B cell (primary cell): ENCODE results near the gene DMAC2. TPM values are rescaled to one million over a fixed set of nuclear protein-coding genes. Genes with fewer than 3 reads are reported as not detected.
A peak's percentile ranks its signal among the peaks of the same experiment; 100 is the strongest.

Source experiments
- ATAC-seq: fragments of 200-7000 bp; cut with Tn5 transposase; one replicate; pipeline ENCODE4 v1.10.0; 2021; ENCODE audit warnings: low read depth, mild to moderate bottlenecking, moderate number of reproducible peaks, moderate library complexity
- CTCF ChIA-PET: fragments of 350-600 bp; sonication (Branson Sonifier 250); formaldehyde crosslinking; loops from one replicate; lab custom pipeline; 2021; ENCODE audit warnings: antibody characterized with exemption, inconsistent platforms; lab: Charles Lee
- POLR2A ChIA-PET: fragments of 350-600 bp; sonication (Branson Sonifier 250); formaldehyde crosslinking; loops from one replicate; lab custom pipeline; 2021; ENCODE audit warnings: antibody characterized with exemption; lab: Charles Lee
- DNase-seq: peaks from one replicate; pipeline ENCODE4 v3.0.0; 2013
- H2AFZ ChIP-seq: 2 replicates; pipeline ENCODE4 v1.6.1; 2012; ENCODE audit warnings: mild to moderate bottlenecking, low read depth, low read length; ENCODE audit not compliant: insufficient read depth, poor library complexity, severe bottlenecking
- H3K27ac ChIP-seq, 2 donors: 1 replicate in 1 of 2; 2 replicates in 1 of 2; pipeline ENCODE4 v1.5.1; 2012 to 2013; ENCODE audit warnings: low read length in 2 of 2, mild to moderate bottlenecking in 2 of 2, moderate library complexity in 1 of 2
- H3K27me3 ChIP-seq, 4 experiments: fragments of 200-600 bp in 1 of 4; sonication (generic) in 1 of 4; replicated peaks in 1 of 4; 1 replicate in 2 of 4; 2 replicates in 2 of 4; pipeline versions ENCODE4 v1.6.1 to v1.7.0; 2013 to 2016; ENCODE audit warnings: low read length in 3 of 4, mild to moderate bottlenecking in 2 of 4, mixed read lengths in 1 of 4, moderate library complexity in 1 of 4; ENCODE audit not compliant: insufficient read depth in 4 of 4, control insufficient read depth in 3 of 4; ENCODE audit errors: control extremely low read depth in 1 of 4
- H3K36me3 ChIP-seq, 2 experiments: replicated peaks in 1 of 2; 1 replicate in 1 of 2; 2 replicates in 1 of 2; pipeline versions ENCODE4 v1.6.1 to v1.7.1; 2013; ENCODE audit warnings: low read length in 1 of 2; ENCODE audit not compliant: insufficient read depth in 2 of 2, control insufficient read depth in 1 of 2; ENCODE audit errors: control extremely low read depth in 1 of 2, extremely low read depth in 1 of 2
- H3K4me1 ChIP-seq, 2 donors: fragments of 200-600 bp in 1 of 2; sonication (generic) in 1 of 2; 1 replicate in 1 of 2; 2 replicates in 1 of 2; pipeline versions ENCODE4 v1.5.1 to v1.6.1; 2013 to 2017; ENCODE audit warnings: low read length in 2 of 2; ENCODE audit not compliant: control insufficient read depth in 2 of 2, insufficient read depth in 2 of 2
- H3K4me2 ChIP-seq: replicated peaks from 2 replicates; pipeline ENCODE3; 2012; ENCODE audit warnings: mild to moderate bottlenecking, low read depth, low read length; ENCODE audit not compliant: poor library complexity, severe bottlenecking
- H3K4me3 ChIP-seq, 5 experiments: fragments of 200-600 bp in 1 of 5; sonication (generic) in 1 of 5; 1 replicate in 3 of 5; 2 replicates in 2 of 5; pipeline versions ENCODE4 v1.5.1 to v1.7.0; 2011 to 2016; ENCODE audit warnings: low read length in 4 of 5, mild to moderate bottlenecking in 4 of 5, low read depth in 2 of 5, control low read depth in 1 of 5, moderate library complexity in 1 of 5; ENCODE audit not compliant: insufficient read depth in 1 of 5; ENCODE audit errors: control extremely low read depth in 1 of 5, extremely low read depth in 1 of 5
- H3K79me2 ChIP-seq: fragments of 200-600 bp; sonication (generic); one replicate; pipeline ENCODE4 v1.6.0; 2016; ENCODE audit warnings: low read length; ENCODE audit not compliant: control insufficient read depth, insufficient read depth
- H3K9ac ChIP-seq: fragments of 200-600 bp; sonication (generic); 2 replicates; pipeline ENCODE4 v1.6.1; 2017; ENCODE audit warnings: mild to moderate bottlenecking, low read length, moderate library complexity
- H3K9me3 ChIP-seq, 3 donors: one replicate each; pipeline versions ENCODE4 v1.6.1 to v1.7.1; 2013; ENCODE audit warnings: low read length in 2 of 3; ENCODE audit not compliant: control insufficient read depth in 2 of 3, insufficient read depth in 1 of 3; ENCODE audit errors: control extremely low read depth in 1 of 3
- H4K20me1 ChIP-seq: 2 replicates; pipeline ENCODE4 v1.6.0; 2012; ENCODE audit warnings: mild to moderate bottlenecking, low read length; ENCODE audit not compliant: insufficient read depth, control insufficient read depth, poor library complexity, severe bottlenecking
- H3K27ac Mint-ChIP-seq: one replicate; pipeline ENCODE4 v1.8.0; 2021; ENCODE audit warnings: mixed read lengths
- H3K27me3 Mint-ChIP-seq: one replicate; pipeline ENCODE4 v1.8.0; 2021; ENCODE audit warnings: mixed read lengths
- H3K4me1 Mint-ChIP-seq: one replicate; pipeline ENCODE4 v1.8.0; 2021; ENCODE audit warnings: mixed read lengths
- H3K4me3 Mint-ChIP-seq: one replicate; pipeline ENCODE4 v1.8.0; 2021; ENCODE audit warnings: mixed read lengths
- H3K9me3 Mint-ChIP-seq: one replicate; pipeline ENCODE4 v1.8.0; 2022; ENCODE audit warnings: mixed read lengths; ENCODE audit not compliant: insufficient read depth
- EZH2 ChIP-seq: IDR thresholded peaks from 2 replicates; pipeline ENCODE4 v1.6.1; 2012; ENCODE audit warnings: borderline replicate concordance, low read depth, mild to moderate bottlenecking, moderate library complexity, low read length; ENCODE audit not compliant: insufficient read depth, poor library complexity, severe bottlenecking
- WGBS: methylation state at CpG from one replicate; pipeline ENCODE4 v1.1.5; 2013; ENCODE audit warnings: missing lambda C conversion rate; ENCODE audit not compliant: insufficient coverage; 5-methylcytosine and 5-hydroxymethylcytosine counted together
- intact Hi-C: fragments of 100-400 bp; cut with micrococcal nuclease; formaldehyde crosslinking; loops from one replicate; pipeline ENCODE4 v1.10.0; 2022
- polyA plus RNA-seq: library from polyadenylated mRNA; depleted of rRNA; stranded (reverse); fragments of >200 nt; gene quantifications from 2 replicates; pipeline ENCODE4 v1.2.3, GENCODE V29; 2012
- total RNA-seq, 2 donors: library from RNA; stranded (reverse); fragments of 120-200 nt in 1 of 2; gene quantifications; 1 replicate in 1 of 2; 2 replicates in 1 of 2; pipeline versions ENCODE4 v1.2.3 to v1.2.4, GENCODE V29; 2013 to 2022
- TF ChIP-seq, protein P1 (sequence below): fragments of 200-600 bp; IDR thresholded peaks from one replicate; pipeline ENCODE4 v1.8.0; 2022; ENCODE audit warnings: antibody characterized with exemption, mild to moderate bottlenecking

The DMAC2 gene
- total and polyA plus RNA-seq, 2 donors (not counting 1 experiment from before 2014, with no cell fraction given): 31.8 to 41.7 TPM

DNA sequence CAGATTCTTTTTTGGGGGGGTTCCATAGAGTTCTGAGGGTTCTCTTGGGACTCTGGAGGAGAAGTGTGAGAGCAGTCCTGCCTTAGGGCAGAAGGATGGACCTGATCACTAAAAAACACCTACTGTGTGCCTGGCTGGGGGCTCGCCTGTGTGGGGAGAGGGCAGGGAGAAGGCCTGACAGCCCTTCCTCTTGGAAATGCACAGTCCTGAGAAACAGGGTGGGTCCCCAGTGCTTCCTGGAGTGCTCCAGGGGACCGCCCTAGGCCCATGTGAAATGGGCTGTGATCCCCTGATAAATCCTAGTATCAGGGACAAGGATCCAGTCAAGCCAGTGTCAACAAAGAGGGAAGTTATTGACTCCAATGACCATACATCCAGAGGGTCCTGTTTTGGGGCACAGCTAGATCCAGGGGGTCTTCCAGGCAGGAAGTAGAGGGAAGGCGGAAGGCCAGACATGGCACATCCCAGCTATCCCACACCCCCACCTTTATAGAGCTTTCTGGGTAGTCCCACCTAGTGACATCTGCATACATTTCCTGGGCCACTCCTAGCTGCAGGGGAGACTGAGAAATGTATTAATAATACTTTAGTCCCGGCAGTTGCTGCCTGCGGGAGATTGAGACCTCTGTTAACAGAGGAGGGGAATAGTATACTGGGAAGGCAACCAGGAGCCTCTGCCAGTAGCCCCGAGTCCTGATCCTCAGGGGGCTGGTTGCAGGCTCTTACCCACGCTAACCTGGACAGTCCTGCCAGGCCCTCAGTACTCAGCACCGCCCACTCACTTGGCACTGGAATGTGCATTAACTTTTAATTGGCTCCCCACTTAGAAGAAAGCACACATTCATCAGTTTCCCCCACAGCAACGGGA is 28.4 kb downstream of the DMAC2 start:
- no peak overlapping the region for H3K27ac ChIP-seq
- CTCF ChIA-PET: no interaction called here
- POLR2A ChIA-PET: interaction anchor here (0.6 kb wide), 1 partner anchor 869 kb away, joined by 5 read pairs; no protein-coding TSS in a partner anchor
- Mint-ChIP-seq H3K27me3 (no peaks in the 10 kb centered on the region), H3K27ac (no peak overlapping the region), H3K4me1 (peaks cover 16% of the 10 kb centered on the region), H3K9me3 (no peaks in the 10 kb centered on the region), H3K4me3 (no peak overlapping the region)
- no peak overlapping the region for H3K4me2 ChIP-seq
- whole genome bisulfite sequencing: 81% methylated on average over 8 of the region's 9 CpGs
- no peak for TF ChIP-seq EZH2
- TF ChIP-seq, protein P1, sequence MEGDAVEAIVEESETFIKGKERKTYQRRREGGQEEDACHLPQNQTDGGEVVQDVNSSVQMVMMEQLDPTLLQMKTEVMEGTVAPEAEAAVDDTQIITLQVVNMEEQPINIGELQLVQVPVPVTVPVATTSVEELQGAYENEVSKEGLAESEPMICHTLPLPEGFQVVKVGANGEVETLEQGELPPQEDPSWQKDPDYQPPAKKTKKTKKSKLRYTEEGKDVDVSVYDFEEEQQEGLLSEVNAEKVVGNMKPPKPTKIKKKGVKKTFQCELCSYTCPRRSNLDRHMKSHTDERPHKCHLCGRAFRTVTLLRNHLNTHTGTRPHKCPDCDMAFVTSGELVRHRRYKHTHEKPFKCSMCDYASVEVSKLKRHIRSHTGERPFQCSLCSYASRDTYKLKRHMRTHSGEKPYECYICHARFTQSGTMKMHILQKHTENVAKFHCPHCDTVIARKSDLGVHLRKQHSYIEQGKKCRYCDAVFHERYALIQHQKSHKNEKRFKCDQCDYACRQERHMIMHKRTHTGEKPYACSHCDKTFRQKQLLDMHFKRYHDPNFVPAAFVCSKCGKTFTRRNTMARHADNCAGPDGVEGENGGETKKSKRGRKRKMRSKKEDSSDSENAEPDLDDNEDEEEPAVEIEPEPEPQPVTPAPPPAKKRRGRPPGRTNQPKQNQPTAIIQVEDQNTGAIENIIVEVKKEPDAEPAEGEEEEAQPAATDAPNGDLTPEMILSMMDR: no peak
- peaks cover 0 to 39% of the 10 kb centered on the region in 2 experiments for H3K36me3 ChIP-seq
- H3K79me2 ChIP-seq: peaks cover 25% of the 10 kb centered on the region
- no peak overlapping the region for H3K4me3 ChIP-seq
- no peaks in the 10 kb centered on the region for H3K9me3 ChIP-seq
- H3K9ac ChIP-seq: no peak overlapping the region
- intact Hi-C loops: no loop called here
- no peaks in the 10 kb centered on the region for H3K27me3 ChIP-seq
- H2AFZ ChIP-seq: no peak overlapping the region
- no peak for DNase-seq
- no peak for ATAC-seq
- H4K20me1 ChIP-seq: no peaks in the 10 kb centered on the region
- peaks cover 6 to 9% of the 10 kb centered on the region in 2 donors for H3K4me1 ChIP-seq

DNA sequence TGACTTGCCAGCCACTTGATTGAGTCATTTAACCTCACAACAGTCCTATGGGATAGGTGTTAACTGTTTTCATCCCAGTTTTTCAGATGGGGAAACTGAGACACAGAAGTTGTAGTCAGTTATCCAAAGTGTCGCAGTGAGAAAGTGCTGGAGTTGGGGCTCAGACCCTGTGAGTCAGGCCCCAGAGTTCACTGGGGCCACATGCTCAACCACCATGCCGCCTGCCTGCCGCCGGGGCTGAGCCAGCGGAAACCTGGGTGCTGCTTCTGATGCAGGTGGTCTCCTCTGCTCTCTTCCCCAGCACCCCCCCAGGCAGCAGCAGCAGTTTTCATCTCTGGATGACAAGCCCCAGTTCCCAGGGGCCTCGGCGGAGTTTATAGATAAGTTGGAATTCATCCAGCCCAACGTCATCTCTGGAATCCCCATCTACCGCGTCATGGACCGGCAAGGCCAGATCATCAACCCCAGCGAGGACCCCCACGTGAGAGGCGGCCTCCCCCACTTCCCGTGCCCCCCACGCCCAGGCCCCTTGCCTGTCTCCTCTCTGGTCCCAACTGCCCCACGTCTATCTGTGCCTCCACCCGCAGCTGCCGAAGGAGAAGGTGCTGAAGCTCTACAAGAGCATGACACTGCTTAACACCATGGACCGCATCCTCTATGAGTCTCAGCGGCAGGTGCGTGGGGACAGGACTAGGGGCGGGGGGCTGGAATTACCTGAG is 29.2 kb downstream of the DMAC2 start:
- Mint-ChIP-seq H3K9me3 (no peaks in the 10 kb centered on the region), H3K4me3 (no peak overlapping the region), H3K27ac (no peak overlapping the region), H3K27me3 (no peaks in the 10 kb centered on the region), H3K4me1 (peaks cover 16% of the 10 kb centered on the region)
- Histone ChIP-seq H3K79me2 (peaks cover 27% of the 10 kb centered on the region), H3K9me3 (no peaks in the 10 kb centered on the region), H3K4me1 (peaks cover 6 to 9% of the 10 kb centered on the region in 2 donors), H3K4me3 (no peak overlapping the region), H2AFZ (no peak overlapping the region), H3K27ac (no peak overlapping the region), H3K4me2 (peak overlapping the region; percentile 40), H3K36me3 (peaks cover 0 to 41% of the 10 kb centered on the region in 2 experiments), H3K27me3 (no peaks in the 10 kb centered on the region), H3K9ac (no peak overlapping the region), H4K20me1 (no peaks in the 10 kb centered on the region)
- 98% methylated on average over 21 of the region's 23 CpGs for WGBS
- TF ChIP-seq, protein P1: no peak
- TF ChIP-seq EZH2: no peak
- intact Hi-C loops: no loop called here
- no peak for ATAC-seq
- POLR2A ChIA-PET: no interaction called here
- CTCF ChIA-PET: no interaction called here
- DNase-seq: no peak
